Measurements from ENCODE around the gene ZDHHC8.

The ZDHHC8 gene

DNA sequence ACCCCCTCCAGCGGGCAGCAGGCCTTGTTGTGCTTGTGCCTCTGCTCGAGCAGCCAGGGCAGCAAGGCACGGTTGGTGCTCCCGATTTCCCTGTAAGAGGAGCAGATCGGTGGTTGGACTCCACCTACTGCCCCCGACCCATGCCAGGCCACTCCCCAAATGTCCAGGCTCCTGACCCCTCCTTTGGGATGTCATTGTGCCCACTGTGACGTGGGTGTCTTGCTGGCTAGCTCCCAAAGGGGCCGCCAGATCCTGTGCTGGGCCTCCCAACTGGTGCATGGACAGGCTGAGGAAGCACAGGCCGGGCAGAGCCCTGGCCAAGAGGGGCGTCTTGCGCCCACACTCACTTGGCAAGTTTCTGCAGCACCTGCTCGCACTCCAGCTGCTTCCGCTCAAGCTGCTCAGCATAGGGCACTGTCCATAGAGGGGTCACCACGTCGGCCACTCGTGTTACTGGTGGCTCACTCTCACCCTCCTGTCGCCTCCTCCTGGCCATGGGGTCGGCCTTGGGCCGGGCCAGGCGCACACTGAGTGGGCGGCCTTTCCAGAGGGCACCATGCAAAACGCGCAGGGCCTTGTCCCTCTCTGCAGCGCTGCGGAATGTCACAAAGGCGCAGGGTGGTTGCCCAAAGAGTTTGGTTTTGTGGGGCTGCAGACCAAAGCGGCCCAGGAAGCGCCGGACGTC lies 15.8 kb upstream of the ZDHHC8 start, which contains the start of gene RANBP1:
RANBP1 (plus strand) TSS at position 414 of the 685 bp plus-strand sequence; CDS start at position 495, 81 bp downstream.
- no peak for DNase-seq

DNA sequence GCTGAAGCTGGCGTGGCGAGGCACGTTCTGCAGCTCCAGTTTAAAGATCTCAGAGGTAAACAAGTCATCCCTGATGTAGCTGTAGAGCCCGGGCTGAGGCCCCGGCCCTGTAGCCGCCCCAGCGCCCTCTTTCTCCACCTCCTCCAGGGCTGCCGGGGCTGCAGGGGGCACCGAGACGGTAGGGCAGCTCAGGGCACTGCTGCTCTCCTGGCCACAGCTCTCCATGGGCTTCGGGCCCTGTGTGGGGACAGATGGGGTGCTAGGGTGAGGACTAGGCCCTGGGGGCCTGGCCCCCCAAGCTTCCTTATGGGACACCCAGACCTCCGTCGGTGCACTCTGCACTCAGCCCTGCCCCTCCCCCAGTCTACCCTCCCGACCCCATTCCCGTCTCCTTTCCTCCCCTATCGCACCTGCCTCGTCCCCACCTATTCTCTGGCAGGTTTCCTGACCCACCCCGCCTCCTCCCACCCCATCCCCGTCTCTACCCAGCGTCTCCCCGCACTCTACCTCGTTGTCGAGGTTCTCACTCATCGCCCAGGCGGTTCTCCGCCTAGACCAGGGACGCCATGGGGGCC lies 15.1 kb upstream of the ZDHHC8 start:
- no peak for DNase-seq

DNA sequence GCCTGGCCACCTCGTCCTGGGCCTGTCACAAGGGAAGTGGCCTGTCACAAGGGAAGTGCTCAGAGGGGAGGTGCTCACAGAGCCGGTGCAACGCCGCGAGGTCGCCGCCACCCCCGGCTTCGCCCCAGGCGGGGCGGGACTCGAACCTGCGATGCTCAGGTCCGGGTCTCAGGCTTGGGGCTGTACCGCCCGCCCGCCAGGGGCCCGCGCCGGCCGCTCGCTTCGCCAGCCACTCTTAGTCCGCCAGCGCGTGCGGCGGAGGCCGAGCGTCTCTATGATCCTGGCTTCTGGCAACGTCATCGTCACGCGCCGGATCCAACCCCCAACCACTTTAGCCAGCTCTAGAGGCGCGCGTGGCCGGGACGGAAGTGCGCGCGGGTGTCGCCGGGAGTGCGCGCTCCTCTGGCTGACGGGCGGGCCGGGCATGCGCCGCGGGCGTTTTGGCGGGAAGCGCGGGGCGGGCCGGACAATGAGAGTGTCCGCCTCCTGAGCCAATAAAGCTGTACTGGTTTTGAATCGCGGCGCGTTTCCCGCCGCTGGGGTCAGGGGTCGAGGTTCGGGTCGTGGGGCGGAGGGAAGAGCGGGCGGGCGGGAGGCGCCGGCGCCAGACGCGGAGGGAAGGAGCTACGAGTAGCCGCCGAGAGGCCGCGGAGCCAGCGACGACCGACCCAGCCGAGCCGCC lies 14.5 kb upstream of the ZDHHC8 start, which contains the start of gene TRMT2A:
TRMT2A (minus strand) TSS at position 276 of the 682 bp plus-strand sequence. CDS start 320 bp downstream, outside the sequence.
- peak; percentile 93 to 97 (median 93) for DNase-seq

DNA sequence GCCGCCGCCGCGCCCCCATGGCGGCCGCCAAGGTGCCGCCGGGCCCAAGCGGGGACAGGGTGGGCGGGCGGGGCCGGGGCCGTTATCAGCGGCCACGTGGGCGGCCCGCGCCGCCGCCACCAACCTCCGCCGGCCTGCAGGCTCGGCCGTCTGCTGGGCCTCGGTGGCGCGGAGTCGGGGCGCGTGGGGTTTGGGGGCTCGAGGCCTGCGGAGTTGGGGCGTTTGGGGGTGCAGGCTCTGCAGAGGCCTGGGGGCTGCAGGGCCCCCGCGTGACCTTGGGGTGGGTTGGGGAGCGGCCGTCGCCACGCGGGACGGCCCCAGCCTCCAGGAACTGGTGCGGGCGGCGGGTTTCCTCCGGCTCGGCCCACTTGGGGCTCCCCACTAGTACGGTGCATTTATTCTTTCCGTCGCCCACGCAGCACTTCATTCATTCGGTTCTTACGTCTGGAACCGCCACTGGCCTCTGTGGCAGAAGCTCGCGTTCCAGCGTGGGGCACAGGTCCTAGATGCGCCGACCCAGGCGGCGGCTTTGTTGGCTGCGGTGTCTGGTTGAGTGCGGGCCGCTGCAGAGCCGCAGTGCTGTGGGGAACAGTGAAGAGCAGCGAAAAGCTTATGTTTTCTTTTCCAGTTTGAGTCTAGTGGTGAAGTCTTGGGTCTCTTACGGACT lies 13.8 kb upstream of the ZDHHC8 start:
- DNase-seq = peak in 3 of 4 experiments; percentile 29 to 43 (median 35)

DNA sequence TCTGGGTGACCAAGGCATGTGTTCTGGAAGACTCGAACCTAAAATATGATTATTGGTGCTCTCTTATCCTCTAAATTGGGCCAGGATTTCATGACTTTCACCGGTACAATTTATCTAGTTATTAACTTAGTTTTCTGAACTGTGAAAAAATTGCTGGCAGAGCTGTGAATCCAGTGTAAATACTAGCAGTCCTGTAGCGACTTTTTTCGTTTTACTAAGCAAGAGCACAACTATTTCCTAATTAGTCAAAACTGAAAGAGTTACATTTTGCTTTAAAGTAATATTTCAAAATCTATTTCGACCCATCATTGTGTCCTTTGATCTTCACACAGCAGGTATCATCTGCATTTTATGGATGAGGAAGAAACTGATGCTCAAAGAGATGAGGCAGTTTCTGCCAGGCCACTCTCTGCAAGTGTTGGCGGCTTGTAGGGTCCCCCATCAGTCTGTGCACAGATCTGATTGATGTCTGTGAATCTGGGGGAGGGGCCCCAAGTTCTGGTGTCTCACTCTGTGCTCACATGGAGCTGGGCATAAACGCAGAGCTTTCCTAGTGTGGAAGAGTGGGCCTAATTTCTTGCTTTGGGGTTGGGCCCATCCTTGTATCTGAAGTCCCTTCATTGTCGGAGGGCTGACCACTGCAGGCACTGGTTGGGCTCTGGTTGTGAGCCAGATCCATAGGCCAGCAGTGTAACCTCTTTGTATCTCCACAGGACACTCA lies 13.1 kb upstream of the ZDHHC8 start:
- no peak for DNase-seq

DNA sequence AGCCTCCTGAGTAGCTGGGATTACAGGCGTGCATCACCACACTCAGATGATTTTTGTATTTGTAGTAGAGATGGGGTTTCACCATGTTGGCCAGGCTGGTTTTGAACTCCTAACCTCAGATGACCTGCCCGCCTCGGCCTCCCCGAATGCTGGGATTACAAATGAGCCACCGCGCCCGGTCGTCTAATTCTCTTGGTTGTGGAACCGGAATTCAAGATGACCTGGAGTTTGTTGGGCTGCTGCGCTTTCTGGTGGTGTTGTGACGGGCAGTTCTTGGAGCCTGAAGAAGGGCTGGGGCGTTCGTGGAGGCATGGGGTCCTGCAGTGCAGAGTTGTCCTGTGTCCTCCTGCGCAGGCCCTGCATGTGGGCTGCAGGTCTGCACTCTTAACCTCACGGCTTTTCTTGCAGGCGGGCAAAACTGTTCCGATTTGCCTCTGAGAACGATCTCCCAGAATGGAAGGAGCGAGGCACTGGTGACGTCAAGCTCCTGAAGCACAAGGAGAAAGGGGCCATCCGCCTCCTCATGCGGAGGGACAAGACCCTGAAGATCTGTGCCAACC lies 9.7 kb upstream of the ZDHHC8 start:
- no peak for DNase-seq

DNA sequence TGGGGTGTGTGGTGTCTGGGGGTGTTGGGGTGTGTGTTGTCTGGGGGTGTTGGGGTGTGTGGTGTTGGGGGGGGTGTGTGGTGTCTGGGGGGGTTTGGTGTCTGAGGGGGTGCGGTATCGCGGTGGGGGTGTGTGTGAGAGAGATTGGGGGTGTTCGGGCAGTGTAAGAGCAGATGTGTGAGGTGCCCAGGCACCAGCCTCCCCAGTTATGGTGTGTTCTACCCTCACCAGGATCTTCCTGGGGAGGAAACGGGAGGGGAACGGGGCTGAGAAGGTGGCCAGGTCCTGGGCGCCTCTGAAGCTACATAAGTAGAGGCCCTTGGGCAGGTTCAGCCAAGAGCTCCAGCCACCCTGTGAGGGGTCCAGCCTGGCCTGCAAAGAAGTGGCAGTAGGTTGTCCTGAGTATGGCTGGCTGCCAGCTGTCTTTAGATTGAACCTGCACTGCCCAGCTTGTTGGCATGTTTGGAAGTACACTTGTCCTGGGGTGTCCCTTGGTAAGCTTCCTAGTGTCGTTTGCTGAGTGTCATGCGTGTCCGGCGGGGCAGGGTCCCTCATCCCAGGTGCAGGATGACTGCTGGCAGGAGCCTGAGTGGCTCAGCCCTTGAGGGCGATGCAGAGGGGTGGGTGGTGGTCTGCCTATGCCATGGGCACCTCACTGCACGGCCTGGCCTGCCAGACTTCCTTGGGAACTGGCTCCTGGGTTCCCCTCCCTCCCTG lies 8.1 kb upstream of the ZDHHC8 start:
- DNase-seq = no peak

DNA sequence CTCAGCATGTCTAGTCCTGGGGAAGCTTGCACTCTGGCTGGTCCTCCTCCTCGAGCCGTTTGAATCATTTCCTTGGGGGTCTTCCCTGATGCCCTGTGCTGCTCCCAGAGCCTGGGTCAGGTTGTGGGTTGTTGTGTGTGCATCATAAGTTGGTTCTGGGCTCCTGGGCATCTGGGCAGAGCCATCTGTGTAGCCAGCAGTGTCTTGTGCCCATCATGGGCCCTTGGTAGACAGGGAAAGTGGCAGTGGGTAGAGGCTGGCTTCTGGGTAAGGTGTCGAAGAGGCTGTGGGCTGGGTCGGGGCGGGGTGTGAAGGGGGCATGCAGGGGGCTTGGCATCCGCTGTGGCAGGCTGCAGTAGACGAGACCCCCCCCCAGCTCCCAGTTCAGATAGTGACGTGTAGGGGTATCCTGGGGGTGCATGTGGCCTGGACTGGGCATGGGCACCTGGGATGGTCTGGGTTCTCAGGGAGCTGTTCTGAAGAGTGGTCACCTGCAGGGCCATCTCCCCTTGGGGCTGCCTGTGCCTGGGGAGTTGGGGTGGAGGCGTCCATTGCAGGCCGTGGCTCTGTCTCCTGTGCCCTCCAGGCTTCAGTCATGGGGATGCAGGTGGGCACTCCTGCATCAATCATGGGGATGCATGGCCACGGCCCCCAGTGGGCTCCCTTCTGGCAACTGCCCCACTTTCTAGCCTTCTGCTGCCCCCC lies 7.4 kb upstream of the ZDHHC8 start:
- no peak for DNase-seq

DNA sequence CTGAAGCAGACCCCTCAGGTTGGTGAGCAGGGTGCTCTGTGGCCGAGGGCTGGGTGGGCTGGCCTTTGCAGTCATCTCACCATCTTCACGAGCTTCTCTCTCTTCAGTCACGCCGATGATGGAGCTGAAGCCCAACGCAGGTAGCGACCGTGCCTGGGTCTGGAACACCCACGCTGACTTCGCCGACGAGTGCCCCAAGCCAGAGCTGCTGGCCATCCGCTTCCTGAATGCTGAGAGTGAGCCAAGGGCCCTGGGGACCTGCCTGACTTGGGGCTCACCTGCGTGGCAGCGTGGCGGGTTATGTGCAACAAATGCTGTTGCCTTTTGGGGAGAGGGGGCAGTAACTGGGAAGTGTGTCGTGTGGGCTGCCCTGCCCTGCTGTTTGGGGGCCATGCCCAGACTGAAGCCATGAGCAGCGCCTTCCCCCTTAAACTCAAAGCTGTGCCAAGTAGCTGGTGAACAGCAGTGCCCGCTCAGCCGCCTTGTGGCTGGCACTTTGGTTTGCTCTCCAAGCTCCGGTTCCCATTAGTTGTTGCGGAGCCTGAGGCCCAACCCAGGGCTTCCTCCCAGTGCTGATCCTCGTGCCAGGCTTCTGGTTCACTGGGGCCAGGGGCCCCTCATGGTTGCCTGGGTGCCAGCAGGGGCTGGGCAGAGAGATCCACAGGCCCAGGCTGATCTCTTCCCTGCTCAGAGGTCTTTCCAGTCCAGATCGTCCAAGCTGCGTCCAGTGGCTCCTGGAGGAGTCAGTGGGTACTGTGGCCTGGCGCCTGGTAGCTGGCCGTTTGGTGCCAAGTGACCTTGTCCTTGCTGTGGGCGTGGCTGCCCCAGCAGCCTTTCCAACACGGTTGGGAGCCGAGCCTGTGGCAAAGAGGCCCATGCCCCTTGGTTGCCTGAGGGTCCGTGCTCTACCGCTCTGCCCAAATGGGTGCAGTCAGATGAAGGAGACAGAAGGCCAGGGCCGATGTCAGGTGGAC lies 6.1 kb upstream of the ZDHHC8 start:
- no peak for DNase-seq

DNA sequence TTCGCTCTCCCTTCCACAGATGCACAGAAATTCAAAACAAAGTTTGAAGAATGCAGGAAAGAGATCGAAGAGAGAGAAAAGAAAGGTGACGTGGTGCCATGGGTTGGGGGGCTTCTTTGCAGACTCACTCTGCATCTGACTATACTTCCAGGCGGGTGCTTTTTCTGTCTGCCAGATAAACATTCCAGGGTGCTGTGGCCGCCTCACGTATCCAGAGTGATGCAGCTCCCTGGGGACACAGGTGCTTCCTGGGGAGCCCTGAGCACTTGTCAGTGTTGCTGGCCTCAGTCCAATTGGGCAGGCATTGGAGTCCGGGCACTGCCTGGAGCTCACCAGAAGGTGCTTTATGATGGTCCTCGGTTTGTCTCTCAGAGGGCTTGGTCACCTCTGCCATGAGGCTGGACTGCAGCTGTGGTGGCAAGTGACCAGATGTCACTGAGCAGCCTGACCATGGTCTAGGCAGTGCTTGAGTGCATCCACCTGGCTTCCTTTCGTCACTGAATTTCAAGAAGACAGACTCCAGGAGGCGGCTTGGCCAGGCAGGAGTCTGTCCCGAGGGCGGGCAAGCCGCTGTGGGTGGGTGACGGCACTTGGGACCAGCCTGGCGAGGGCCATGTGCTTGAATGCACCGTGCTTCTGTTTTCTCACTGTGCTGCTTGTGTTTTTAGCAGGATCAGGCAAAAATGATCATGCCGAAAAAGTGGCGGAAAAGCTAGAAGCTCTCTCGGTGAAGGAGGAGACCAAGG lies 5.1 kb upstream of the ZDHHC8 start:
- DNase-seq = no peak

DNA sequence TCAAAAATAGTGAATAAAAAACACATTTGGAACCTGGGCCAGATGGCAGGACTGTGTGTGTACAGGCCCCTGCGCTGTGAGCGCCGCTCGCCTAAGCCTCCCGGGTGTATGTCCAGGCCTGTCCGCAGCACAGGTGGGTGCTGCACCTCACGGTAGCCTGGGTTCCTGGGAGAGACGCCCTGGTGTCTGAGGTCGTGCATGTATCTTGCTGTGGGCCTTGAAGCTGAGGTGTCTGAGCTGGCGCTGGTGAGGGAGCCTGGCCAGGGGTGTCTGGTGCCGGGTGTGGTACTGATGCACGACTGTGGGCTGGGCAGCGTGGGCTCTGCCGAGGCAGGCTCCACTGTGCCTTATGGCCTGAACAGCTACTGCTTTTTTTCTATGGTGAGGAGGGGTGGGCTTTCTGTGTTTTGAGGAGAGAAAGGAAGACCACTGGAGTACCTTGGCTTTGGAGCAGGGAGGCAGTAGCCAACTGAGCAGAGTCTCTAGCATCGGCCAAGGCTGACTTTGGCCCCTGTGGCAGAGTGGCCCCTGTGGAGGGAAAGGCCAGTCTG lies 4.2 kb upstream of the ZDHHC8 start:
- DNase-seq = no peak

DNA sequence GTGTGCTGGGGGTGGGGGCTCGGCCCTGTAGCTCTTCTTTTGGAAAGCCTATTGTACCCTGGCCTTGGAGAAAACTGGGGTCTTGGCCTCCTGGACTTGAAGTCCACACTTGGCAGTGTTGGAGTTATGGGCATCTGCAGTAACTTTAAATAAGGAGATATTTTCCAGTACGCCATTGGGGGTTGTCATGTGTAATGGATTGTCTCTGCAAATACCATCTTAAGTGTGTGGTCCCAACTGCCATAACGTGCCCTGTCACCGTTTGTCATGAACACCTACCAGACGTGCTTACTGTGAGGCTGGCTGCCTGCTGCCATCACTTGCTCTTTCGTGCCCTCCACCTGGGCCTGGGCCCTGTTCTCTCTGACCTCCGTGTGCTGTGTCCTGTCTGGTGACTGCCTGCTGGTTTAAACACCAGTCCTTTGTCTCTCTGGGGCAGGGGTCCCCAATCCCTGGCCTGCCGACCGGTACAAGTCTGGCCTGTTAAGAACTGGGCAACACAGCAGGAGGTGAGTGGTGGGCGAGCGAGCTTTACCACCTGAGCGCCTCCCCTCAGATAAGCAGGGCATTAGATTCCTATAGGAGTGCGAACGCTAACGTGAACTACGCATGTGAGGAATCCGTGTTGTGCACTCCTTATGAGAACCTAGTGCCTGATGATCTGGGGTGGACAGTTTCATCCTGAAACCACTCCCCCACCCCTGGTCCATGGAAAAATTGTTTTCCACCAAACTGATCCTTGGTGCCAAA lies 3.6 kb upstream of the ZDHHC8 start:
- DNase-seq = no peak

DNA sequence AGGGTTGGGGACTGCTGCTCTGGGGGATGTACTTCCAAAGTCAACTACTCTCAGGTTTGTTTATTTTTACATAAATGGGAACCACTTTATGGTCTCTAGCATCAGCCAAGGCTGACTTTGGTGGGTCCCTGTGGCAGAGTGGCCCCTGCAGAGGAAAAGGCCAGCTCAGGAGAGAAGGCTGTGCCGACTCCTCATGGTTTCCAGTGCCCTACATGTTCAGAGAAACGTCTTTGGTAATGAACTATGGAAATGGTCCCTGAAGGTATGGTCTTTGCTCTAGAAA lies 3.0 kb upstream of the ZDHHC8 start:
- no peak for DNase-seq

DNA sequence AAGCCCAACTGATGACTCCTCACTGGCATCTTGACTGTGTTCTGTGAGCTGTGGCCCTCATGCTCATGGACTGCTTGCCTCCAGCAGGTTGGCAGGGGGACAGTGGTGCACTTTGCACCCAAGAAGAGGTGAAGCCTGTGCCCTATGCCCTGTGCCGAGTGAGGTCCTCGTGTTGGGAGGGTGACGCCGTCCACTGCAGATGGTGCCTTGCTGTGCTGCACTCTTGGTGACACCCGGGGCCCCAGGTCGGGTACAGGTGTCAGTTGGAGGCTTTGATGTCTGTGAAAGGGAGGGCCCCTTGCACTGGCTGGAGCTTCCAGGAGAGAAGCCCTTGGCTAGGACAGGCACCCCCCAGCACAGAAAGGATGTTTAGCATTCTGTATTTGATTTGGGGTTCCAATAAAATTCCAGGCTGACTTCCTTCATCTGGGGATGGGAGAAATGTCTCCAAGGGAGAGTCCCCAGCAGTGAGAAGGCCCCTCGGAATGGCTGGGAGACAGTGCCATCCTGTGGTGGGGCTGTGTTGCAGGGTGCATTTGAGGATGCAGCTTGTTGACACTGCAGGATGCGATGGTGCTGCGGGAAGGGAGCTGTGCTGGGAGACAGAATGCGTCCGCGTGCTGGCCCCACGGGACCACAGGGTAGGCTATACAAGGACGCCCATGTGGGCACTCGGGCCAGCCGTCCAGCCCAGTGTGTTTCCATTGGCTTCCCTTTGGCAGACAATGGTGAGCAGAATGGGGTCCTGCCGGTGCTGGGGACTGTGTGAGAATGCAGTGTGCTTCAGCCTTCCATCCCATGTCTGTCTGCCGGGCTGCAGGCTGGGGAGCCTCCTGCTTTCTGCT lies 2.5 kb upstream of the ZDHHC8 start:
- no peak for DNase-seq

DNA sequence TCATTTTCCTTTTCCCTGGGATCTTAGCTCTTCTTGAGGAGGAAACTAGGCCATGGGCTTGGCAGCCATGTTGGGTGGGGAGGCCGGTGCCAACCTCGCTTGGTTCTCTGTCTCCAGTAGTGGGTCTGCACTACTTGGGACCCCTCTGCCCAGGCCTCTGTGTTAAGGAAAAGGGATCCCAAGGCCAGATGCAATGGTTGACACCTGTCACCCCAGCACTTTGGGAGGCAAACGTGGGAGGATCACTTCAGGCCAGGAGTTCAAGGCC lies 1.9 kb upstream of the ZDHHC8 start:
- no peak for DNase-seq

DNA sequence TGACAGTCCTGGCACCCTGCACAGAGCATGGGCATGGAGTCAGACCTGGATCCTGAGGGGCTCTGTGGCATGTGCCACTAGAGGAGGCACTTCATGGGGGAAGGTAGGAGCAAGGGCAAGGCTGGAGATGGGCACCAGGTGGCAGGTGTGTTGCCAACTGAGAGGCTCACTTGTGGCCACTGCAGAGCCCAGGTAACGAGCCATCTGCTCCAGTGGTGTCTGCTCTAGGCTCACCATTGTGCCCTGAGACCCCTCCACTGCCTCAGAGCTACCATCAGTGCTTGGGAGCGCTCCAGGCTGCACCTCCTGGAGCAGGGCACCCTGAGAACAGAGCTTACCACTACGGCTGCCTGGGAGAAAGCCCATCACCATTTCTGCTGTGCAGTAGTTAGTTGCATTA lies 1.3 kb upstream of the ZDHHC8 start:
- DNase-seq = no peak

DNA sequence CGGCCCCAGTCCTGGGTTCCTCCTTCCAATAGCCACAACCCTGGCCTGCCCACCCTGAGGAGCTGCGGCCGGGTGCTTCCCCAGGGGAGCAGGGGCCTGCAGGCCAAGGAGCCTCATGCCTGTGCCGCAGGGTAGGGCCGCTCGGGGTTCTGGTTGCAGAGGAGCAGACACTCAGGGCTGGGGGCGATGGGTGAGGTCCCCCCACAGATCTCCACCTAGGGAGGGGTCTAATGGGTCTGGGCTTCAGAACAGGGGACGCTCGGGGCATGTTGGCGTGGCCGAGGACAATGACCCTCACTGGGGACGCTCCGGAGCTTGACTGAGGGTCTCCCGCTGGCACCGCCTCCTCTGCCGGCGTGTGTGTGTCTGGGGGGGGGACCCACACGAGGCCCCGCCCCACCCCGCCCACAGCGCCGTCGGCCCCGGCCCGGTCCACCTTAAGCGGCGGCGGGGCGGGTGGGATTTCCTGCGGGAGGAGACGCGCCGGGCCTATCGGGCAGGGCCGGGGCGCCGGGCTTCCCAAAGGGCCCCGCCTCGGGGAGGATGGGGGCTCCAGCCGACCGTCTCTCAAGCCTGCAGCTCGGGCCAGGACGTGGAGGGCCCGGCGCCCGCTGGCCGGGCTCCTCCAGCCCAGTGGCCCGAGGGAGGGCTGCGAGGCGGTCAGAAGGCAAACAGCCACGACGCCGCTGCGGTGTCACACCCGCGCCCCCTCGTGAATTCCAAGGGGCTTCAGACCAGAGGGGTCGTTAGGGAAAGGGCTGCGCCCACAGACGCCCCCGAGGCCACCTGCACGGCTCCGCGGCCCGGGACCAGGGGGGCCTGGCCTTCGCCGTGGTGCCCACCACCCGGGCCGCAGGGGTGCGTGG lies 640 bp upstream of the ZDHHC8 start:
- DNase-seq = peak; percentile 53 to 70 (median 68)

Measured in activated CD4-positive, CD25-positive, alpha-beta regulatory T cell (primary cell).